GM21423 (cell line): ENCODE measurements around the gene SEC24C.
A peak's percentile ranks its signal among the peaks of the same experiment; 100 is the strongest.
"Not testable (repeated sequence)": the region's sequence is repeated elsewhere in the genome, so short reads cannot be mapped to it uniquely, and the experiment has no call there.

Experiments used
- ATAC-seq: cut with Tn5 transposase; IDR thresholded peaks from one replicate; pipeline ENCODE4 v1.9.1; 2021; ENCODE audit warnings: mild to moderate bottlenecking, moderate library complexity; ENCODE audit not compliant: unreplicated experiment

The SEC24C gene

GRCh38 chr10:73731588-73732375, 12.4 kb upstream of the SEC24C start:
- ATAC-seq = no peak

DNA sequence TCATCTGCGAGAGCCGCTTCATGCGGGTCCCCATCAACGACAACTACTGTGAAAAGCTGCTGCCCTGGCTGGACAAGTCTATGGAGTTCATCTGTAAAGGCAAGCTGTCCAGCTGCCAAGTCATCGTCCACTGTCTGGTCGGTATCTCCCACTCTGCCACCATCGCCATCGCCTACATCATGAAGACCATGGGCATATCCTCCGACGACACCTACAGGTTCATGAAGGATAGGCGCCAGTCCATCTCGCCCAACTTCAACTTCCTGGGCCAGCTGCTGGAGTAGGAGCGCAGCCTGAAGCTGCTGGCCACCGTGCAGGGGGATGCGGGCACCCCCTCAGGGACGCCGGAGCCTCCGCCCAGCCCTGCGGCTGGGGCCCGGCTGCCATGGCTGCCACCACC, 11.7 kb upstream of the SEC24C start:
- ATAC-seq = no peak

DNA sequence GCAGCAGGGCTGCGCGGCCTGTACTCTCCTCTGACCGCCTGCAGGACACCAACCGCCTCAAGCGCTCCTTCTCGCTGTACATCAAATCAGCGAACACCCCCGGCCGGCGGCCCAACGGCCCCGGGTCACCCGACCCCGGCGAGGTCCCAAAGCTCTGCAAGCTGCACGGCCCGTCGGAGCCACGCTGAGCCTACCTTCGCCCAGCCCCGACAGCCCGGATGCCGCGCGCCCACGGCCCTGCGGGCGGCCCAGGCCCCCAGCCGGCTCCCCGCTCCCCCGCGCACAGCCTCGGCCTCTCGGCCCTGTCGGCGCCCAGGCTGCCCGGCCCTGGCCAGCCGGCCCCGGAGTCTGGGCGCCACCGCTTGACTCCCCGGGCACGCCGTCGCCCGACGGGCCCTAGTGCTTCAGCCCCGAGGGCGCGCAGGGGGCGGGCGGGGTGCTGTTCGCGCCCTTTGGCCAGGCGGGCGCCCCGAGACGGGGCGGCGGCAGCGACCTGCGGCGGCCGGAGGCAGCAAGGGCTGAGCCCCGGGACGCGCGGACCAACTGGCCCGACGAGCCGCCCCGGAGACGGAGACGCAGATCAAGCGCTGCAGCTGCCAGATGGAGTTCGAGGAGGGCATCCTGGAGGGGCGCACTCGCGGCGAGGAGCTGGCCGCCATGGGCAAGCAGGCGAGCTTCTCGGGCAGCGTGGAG, 11.1 kb upstream of the SEC24C start:
- no peak for ATAC-seq

DNA sequence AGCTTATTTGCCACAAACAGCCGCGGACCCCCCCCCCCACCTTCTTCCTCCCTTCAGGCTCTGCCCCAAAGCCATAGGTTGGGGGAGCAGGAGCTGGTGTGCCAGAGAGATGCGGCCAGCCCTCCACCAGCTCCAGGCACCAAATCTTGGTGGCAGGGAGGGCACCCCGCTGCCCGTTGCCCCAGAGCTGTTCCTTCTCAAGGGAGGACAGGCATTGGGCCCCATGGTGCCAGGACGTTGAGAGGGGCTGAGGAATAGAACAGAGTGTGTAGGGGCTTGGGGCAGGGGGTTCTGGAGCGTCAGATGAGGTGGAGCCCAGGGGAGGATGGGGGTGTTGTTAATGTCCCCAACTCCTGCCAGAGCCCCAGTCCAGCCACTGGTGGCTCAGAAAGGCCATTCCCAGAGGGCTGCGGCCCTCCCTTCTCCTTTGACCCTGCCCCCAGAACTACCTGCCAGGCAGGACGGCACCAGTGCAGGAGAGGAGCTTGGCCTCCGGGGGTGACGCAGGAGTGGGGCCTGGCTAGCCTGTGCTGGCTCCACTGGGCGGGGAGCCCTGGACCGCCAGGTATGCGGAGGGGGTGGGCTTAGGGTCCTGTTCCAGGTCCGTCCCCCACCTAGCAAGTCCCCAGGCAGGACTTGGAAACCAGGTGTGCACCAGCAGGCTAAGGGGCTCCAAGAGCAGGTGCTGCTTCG, 10.0 kb upstream of the SEC24C start:
- ATAC-seq = no peak

GRCh38 chr10:73734796-73735305, 9.3 kb upstream of the SEC24C start:
- no peak for ATAC-seq

- ATAC-seq = not testable (repeated sequence)
Measured at GRCh38 chr10:73740501-73741254, 3.5 kb upstream of the SEC24C start.

GRCh38 chr10:73742454-73742734, 1.8 kb upstream of the SEC24C start:
- no peak for ATAC-seq

DNA sequence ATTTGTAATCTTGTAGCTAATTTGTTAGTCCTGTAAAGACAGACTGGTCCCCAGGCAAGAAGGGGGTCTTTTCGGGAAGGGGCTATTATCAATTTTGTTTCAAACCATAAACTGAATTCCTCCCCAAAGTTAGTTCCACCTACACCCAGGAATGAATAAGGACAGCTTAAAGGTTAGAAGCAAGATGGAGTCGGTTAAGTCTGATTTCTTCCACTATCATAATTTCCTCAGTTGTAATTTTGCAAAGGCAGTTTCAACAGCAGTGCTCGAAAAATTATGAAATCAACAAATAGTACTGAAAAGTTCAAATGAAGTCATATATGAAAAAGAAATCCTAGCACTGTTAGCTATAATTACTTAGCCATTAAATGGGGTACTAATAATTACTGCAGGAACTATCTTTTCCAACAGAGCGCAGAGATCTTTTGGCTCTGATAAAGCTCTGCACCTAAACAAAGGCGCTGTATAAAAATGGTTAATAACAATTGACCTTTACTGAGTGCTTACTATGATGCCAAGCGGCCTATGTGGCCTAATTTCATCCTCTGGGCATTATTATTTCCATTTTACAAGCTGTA, 756 bp upstream of the SEC24C start:
- no peak for ATAC-seq

GRCh38 chr10:73744664-73744975, 448 bp downstream of the SEC24C start:
- ATAC-seq = peak; percentile 26

DNA sequence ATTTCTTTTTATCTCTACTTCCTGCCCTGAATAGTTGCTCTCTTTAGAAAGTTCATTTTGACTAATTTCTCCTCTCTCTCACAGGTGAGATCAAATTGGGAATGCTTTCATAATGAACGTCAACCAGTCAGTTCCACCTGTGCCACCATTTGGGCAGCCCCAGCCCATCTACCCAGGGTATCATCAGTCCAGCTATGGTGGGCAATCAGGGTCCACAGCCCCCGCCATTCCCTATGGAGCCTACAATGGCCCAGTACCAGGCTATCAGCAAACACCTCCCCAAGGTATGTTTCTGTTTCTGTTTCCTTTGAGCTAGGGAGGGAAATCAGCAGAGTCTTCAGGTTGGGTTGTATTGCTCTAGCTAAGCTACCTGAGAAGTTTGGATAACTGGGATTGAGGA, 2.5 kb downstream of the SEC24C start:
- no peak for ATAC-seq

DNA sequence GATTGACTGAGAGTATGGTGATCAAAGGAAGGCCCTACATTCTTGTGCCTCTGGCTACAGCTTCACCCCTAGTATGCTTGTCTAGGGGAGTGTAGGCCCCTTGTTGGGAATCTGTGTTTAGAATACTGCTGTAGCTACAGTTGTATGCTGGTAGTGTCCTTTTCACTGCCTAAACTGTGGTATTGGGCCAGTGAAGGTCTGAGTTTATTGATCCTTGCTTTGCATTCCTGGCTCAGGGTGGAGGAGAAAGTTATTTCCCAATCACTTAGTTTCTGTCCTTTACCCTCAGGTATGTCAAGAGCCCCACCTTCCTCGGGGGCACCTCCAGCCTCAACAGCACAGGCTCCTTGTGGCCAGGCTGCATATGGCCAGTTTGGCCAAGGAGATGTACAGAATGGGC, 6.6 kb downstream of the SEC24C start:
- ATAC-seq = no peak

- ATAC-seq = no peak
Measured at GRCh38 chr10:73756183-73756582, 12.0 kb downstream of the SEC24C start.

- no peak for ATAC-seq
Measured at GRCh38 chr10:73758704-73759511, 14.7 kb downstream of the SEC24C start.

GRCh38 chr10:73759512-73760115, 15.4 kb downstream of the SEC24C start:
- no peak for ATAC-seq

- no peak for ATAC-seq
Measured at GRCh38 chr10:73761781-73762180, 17.6 kb downstream of the SEC24C start.

GRCh38 chr10:73762915-73763314, 18.7 kb downstream of the SEC24C start:
- no peak for ATAC-seq

GRCh38 chr10:73763343-73763742, 19.2 kb downstream of the SEC24C start:
- no peak for ATAC-seq

GRCh38 chr10:73765066-73765465, 20.9 kb downstream of the SEC24C start:
- no peak for ATAC-seq

- ATAC-seq = no peak
Measured at GRCh38 chr10:73768881-73769280, 24.7 kb downstream of the SEC24C start.

GRCh38 chr10:73769396-73769795, 25.2 kb downstream of the SEC24C start:
- ATAC-seq = no peak
